Thymus (tissue), 11 donors: ENCODE measurements around the gene XXYLT1. TPM values are rescaled to one million over a fixed set of nuclear protein-coding genes. Genes with fewer than 3 reads are reported as not detected.

Source experiments
- DNase-seq, 9 donors: peaks; one replicate each; pipeline ENCODE4 v3.0.0-alpha.2; 2013; ENCODE audit warnings: low spot score in 9 of 9, low read depth in 6 of 9, missing footprints in 1 of 9
- H3K27ac ChIP-seq, 2 donors: one replicate each; pipeline ENCODE4 v1.5.1; 2013; ENCODE audit warnings: control low read depth in 1 of 2, low read depth in 1 of 2, low read length in 1 of 2, mild to moderate bottlenecking in 1 of 2, moderate library complexity in 1 of 2
- H3K27me3 ChIP-seq, 2 donors: one replicate each; pipeline ENCODE4 v1.5.1; 2013; ENCODE audit warnings: low read length in 1 of 2; ENCODE audit not compliant: control insufficient read depth in 2 of 2, insufficient read depth in 1 of 2
- H3K36me3 ChIP-seq, 2 donors: one replicate each; pipeline ENCODE4 v1.5.1; 2013; ENCODE audit warnings: low read length in 1 of 2, mild to moderate bottlenecking in 1 of 2, moderate library complexity in 1 of 2; ENCODE audit not compliant: control insufficient read depth in 2 of 2, insufficient read depth in 2 of 2
- H3K4me1 ChIP-seq, 2 donors: one replicate each; pipeline ENCODE4 v1.5.1; 2013; ENCODE audit warnings: low read length in 2 of 2; ENCODE audit not compliant: control insufficient read depth in 2 of 2, insufficient read depth in 2 of 2
- H3K4me3 ChIP-seq, 2 donors: one replicate each; pipeline ENCODE4 v1.5.1; 2013; ENCODE audit warnings: low read length in 2 of 2, control low read depth in 1 of 2, mild to moderate bottlenecking in 1 of 2
- H3K9me3 ChIP-seq, 2 donors: one replicate each; pipeline ENCODE4 v1.5.1; 2013; ENCODE audit warnings: low read length in 1 of 2, mild to moderate bottlenecking in 1 of 2; ENCODE audit not compliant: control insufficient read depth in 2 of 2, insufficient read depth in 1 of 2
- WGBS: extraction: QIAGEN DNeasy Blood & Tissue Kit; methylation state at CpG from one replicate; pipeline ENCODE4 v1.1.7; 2013; 5-methylcytosine and 5-hydroxymethylcytosine counted together
- polyA plus RNA-seq: library from polyadenylated mRNA; stranded (reverse); fragments of 200-250 nt; gene quantifications from one replicate; pipeline ENCODE4 v1.2.3, GENCODE V29; 2013
- total RNA-seq: library from RNA; stranded (reverse); fragments of 120-200 nt; gene quantifications from one replicate; pipeline ENCODE4 v1.2.4, GENCODE V29; 2013
- donor health status: healthy.

The XXYLT1 gene
- total and polyA plus RNA-seq, 2 donors, result 5.8 to 12.3 TPM

- Histone ChIP-seq H3K4me3 (peak overlapping the region; percentile 87 to 93), H3K9me3 (no peaks in the 10 kb centered on the region), H3K27me3 (no peaks in the 10 kb centered on the region), H3K27ac (peak overlapping the region in 1 of 2 donors; percentile 96), H3K36me3 (peaks cover 0 to 14% of the 10 kb centered on the region in 2 donors), H3K4me1 (peaks cover 12 to 24% of the 10 kb centered on the region in 2 donors)
- DNase-seq, result peak in 3 of 9 donors; percentile 20 to 34 (median 25)
- under 1% methylated on average over 52 of the region's 52 CpGs for WGBS
These were observed 711 bp downstream of the XXYLT1 start for GRCh38 chr3:195270079-195270816.

- Histone ChIP-seq H3K4me1 (peaks cover 12 to 26% of the 10 kb centered on the region in 2 donors), H3K36me3 (peaks cover 0 to 14% of the 10 kb centered on the region in 2 donors), H3K27ac (no peak overlapping the region), H3K27me3 (no peaks in the 10 kb centered on the region), H3K4me3 (peak overlapping the region; percentile 87 to 93), H3K9me3 (no peaks in the 10 kb centered on the region)
- DNase-seq, result no peak
- 83% methylated on average over 5 of the region's 5 CpGs for WGBS
These were observed 1.4 kb downstream of the XXYLT1 start for GRCh38 chr3:195269375-195270078.

GRCh38 chr3:195268576-195269309 is 2.2 kb downstream of the XXYLT1 start:
- Histone ChIP-seq H3K9me3 (no peaks in the 10 kb centered on the region), H3K36me3 (peaks cover 0 to 14% of the 10 kb centered on the region in 2 donors), H3K27ac (no peak overlapping the region), H3K4me3 (no peak overlapping the region), H3K4me1 (peaks cover 12 to 31% of the 10 kb centered on the region in 2 donors), H3K27me3 (no peaks in the 10 kb centered on the region)
- WGBS, result 97% methylated on average over 11 of the region's 11 CpGs
- DNase-seq, result no peak

- Histone ChIP-seq H3K27ac (no peak overlapping the region), H3K4me3 (no peak overlapping the region), H3K27me3 (no peaks in the 10 kb centered on the region), H3K4me1 (peaks cover 12 to 31% of the 10 kb centered on the region in 2 donors), H3K9me3 (no peaks in the 10 kb centered on the region), H3K36me3 (peaks cover 0 to 14% of the 10 kb centered on the region in 2 donors)
- DNase-seq, result no peak
- 96% methylated on average over 3 of the region's 3 CpGs for WGBS
These were observed 3.9 kb downstream of the XXYLT1 start for GRCh38 chr3:195267096-195267495.

GRCh38 chr3:195266428-195266827 is 4.5 kb downstream of the XXYLT1 start:
- Histone ChIP-seq H3K9me3 (no peaks in the 10 kb centered on the region), H3K36me3 (peaks cover 0 to 14% of the 10 kb centered on the region in 2 donors), H3K27me3 (no peaks in the 10 kb centered on the region), H3K4me3 (no peak overlapping the region), H3K27ac (no peak overlapping the region), H3K4me1 (peaks cover 7 to 26% of the 10 kb centered on the region in 2 donors)
- no peak for DNase-seq
- over 99% methylated on average over 5 of the region's 5 CpGs for WGBS

- no peak overlapping the region for H3K4me3 ChIP-seq
- no peaks in the 10 kb centered on the region for H3K27me3 ChIP-seq
- WGBS, result 97% methylated on average over 13 of the region's 13 CpGs
- H3K4me1 ChIP-seq, result peaks cover 7 to 35% of the 10 kb centered on the region in 2 donors
- H3K9me3 ChIP-seq, result no peaks in the 10 kb centered on the region
- no peak for DNase-seq
- H3K36me3 ChIP-seq, result peaks cover 0 to 14% of the 10 kb centered on the region in 2 donors
- no peak overlapping the region for H3K27ac ChIP-seq
These were observed 5.5 kb downstream of the XXYLT1 start for GRCh38 chr3:195265363-195265976.

- no peak for DNase-seq
- WGBS, result 94% methylated on average over 10 of the region's 10 CpGs
- Histone ChIP-seq H3K4me3 (no peak overlapping the region), H3K27ac (no peak overlapping the region), H3K36me3 (peaks cover 0 to 14% of the 10 kb centered on the region in 2 donors), H3K27me3 (no peaks in the 10 kb centered on the region), H3K9me3 (no peaks in the 10 kb centered on the region), H3K4me1 (peaks cover 4 to 31% of the 10 kb centered on the region in 2 donors)
These were observed 6.9 kb downstream of the XXYLT1 start for GRCh38 chr3:195263925-195264600.

- no peak for DNase-seq
- 91% methylated on average over 11 of the region's 11 CpGs for WGBS
- Histone ChIP-seq H3K27ac (no peak overlapping the region), H3K4me3 (no peak overlapping the region), H3K27me3 (no peaks in the 10 kb centered on the region), H3K4me1 (peaks cover 4 to 37% of the 10 kb centered on the region in 2 donors), H3K9me3 (no peaks in the 10 kb centered on the region), H3K36me3 (peaks cover 0 to 14% of the 10 kb centered on the region in 2 donors)
These were observed 7.6 kb downstream of the XXYLT1 start for GRCh38 chr3:195263193-195263924.
